ENCODE data around the gene RTL5. TPM values are rescaled to one million over a fixed set of nuclear protein-coding genes. Genes with fewer than 3 reads are reported as not detected.

Gene RTL5
- polyA plus RNA-seq, 1 donor (not counting 4 experiments of a cell fraction or from before 2014, with no cell fraction given) = 0.09 TPM

- dilution Hi-C loops (cut with MboI; ENCODE audit: extremely low pct_ligation_motif_present, low sequenced_read_pairs) = no loop called here
These were observed 29.0 kb downstream of the RTL5 start for GRCh38 chrX:72102760-72103159.

DNA sequence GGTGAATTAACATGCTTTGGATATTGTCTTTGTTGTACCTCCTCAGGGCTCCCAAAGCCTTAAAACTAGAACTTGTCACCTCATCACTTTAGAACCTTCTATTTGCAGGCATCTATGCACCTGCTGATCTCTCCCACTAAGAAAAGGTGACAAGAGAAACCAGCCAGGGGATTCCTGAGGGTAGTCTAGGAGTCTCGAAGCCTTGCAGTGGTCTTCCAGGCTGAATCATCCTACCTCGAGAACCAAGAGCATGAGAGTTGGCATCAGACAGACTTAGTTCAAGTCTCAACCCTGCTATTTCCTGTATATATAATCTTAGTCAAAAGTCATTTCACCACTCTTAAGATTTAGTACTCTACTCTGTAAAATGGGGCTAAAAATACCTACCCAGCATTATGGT is 29.6 kb downstream of the RTL5 start:
- H3K27me3 ChIP-seq (ENCODE audit: control insufficient read depth, extremely low read depth, insufficient read depth, low read length) = peaks cover 9% of the 10 kb centered on the region
- no peak overlapping the region for H3K4me3 ChIP-seq (ENCODE audit: control insufficient read depth in 2 of 3, extremely low read depth in 1 of 3, insufficient read depth in 2 of 3, low read depth in 1 of 3, low read length in 3 of 3)
- no peak overlapping the region for H2AFZ ChIP-seq (ENCODE audit: control insufficient read depth, low read length)
- DNase-seq (ENCODE audit: low read depth, low spot score) (no peak), FAIRE-seq (no peak)
- no peak overlapping the region for H3K4me2 ChIP-seq (ENCODE audit: control insufficient read depth, extremely low read depth, insufficient read depth, low read depth, low read length)
- H3K9ac ChIP-seq (ENCODE audit: control insufficient read depth, extremely low read depth, insufficient read depth, low read length) = no peak overlapping the region
- TF ChIP-seq, protein P1, sequence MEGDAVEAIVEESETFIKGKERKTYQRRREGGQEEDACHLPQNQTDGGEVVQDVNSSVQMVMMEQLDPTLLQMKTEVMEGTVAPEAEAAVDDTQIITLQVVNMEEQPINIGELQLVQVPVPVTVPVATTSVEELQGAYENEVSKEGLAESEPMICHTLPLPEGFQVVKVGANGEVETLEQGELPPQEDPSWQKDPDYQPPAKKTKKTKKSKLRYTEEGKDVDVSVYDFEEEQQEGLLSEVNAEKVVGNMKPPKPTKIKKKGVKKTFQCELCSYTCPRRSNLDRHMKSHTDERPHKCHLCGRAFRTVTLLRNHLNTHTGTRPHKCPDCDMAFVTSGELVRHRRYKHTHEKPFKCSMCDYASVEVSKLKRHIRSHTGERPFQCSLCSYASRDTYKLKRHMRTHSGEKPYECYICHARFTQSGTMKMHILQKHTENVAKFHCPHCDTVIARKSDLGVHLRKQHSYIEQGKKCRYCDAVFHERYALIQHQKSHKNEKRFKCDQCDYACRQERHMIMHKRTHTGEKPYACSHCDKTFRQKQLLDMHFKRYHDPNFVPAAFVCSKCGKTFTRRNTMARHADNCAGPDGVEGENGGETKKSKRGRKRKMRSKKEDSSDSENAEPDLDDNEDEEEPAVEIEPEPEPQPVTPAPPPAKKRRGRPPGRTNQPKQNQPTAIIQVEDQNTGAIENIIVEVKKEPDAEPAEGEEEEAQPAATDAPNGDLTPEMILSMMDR (optimal IDR thresholded peaks at IDR 0.05 in 1 of 3, IDR thresholded peaks at IDR 0.05 in 1 of 3, conservative IDR thresholded peaks at IDR 0.05 in 1 of 3; ENCODE audit: extremely low read depth in 1 of 3, insufficient read depth in 2 of 3, low read length in 3 of 3) = no peak
- no peak for TF ChIP-seq EZH2 (IDR thresholded peaks at IDR 0.05; ENCODE audit: low read length)
- no peak overlapping the region for H3K27ac ChIP-seq (ENCODE audit: control insufficient read depth, insufficient read depth, low read length)
- no peaks in the 10 kb centered on the region for H3K36me3 ChIP-seq (ENCODE audit: control insufficient read depth in 2 of 2, extremely low read depth in 1 of 2, insufficient read depth in 2 of 2, low read length in 2 of 2)
- H3K9me1 ChIP-seq (ENCODE audit: control insufficient read depth, extremely low read depth, insufficient read depth, low read length) = no peaks in the 10 kb centered on the region
- H4K20me1 ChIP-seq (ENCODE audit: control insufficient read depth, extremely low read depth, insufficient read depth, low read length) = no peaks in the 10 kb centered on the region
- dilution Hi-C loops (cut with MboI; ENCODE audit: extremely low pct_ligation_motif_present, low sequenced_read_pairs) = no loop called here
- H3K9me3 ChIP-seq (ENCODE audit: control insufficient read depth, low read depth, low read length) = no peaks in the 10 kb centered on the region
- no peaks in the 10 kb centered on the region for H3K4me1 ChIP-seq (ENCODE audit: control insufficient read depth, extremely low read depth, insufficient read depth, low read length)
- H3K79me2 ChIP-seq (ENCODE audit: control insufficient read depth, insufficient read depth, low read length) = no peaks in the 10 kb centered on the region

More at GRCh38 chrX:72102760-72103159, 29.0 kb downstream of the RTL5 start:
- H3K9me3 ChIP-seq (ENCODE audit: control insufficient read depth, low read depth, low read length) = no peaks in the 10 kb centered on the region
- no peaks in the 10 kb centered on the region for H3K4me1 ChIP-seq (ENCODE audit: control insufficient read depth, extremely low read depth, insufficient read depth, low read length)
- no peaks in the 10 kb centered on the region for H3K9me1 ChIP-seq (ENCODE audit: control insufficient read depth, extremely low read depth, insufficient read depth, low read length)
- H4K20me1 ChIP-seq (ENCODE audit: control insufficient read depth, extremely low read depth, insufficient read depth, low read length) = no peaks in the 10 kb centered on the region
- TF ChIP-seq, protein P1 (optimal IDR thresholded peaks at IDR 0.05 in 1 of 3, IDR thresholded peaks at IDR 0.05 in 1 of 3, conservative IDR thresholded peaks at IDR 0.05 in 1 of 3; ENCODE audit: extremely low read depth in 1 of 3, insufficient read depth in 2 of 3, low read length in 3 of 3) = no peak
- TF ChIP-seq EZH2 (IDR thresholded peaks at IDR 0.05; ENCODE audit: low read length) = no peak
- no peaks in the 10 kb centered on the region for H3K79me2 ChIP-seq (ENCODE audit: control insufficient read depth, insufficient read depth, low read length)
- no peak for DNase-seq (ENCODE audit: low read depth, low spot score)
- no peak for FAIRE-seq
- H3K4me3 ChIP-seq (ENCODE audit: control insufficient read depth in 2 of 3, extremely low read depth in 1 of 3, insufficient read depth in 2 of 3, low read depth in 1 of 3, low read length in 3 of 3) = no peak overlapping the region
- no peak overlapping the region for H3K4me2 ChIP-seq (ENCODE audit: control insufficient read depth, extremely low read depth, insufficient read depth, low read depth, low read length)
- H3K9ac ChIP-seq (ENCODE audit: control insufficient read depth, extremely low read depth, insufficient read depth, low read length) = no peak overlapping the region
- no peaks in the 10 kb centered on the region for H3K36me3 ChIP-seq (ENCODE audit: control insufficient read depth in 2 of 2, extremely low read depth in 1 of 2, insufficient read depth in 2 of 2, low read length in 2 of 2)
- H3K27ac ChIP-seq (ENCODE audit: control insufficient read depth, insufficient read depth, low read length) = no peak overlapping the region
- peaks cover 10% of the 10 kb centered on the region for H3K27me3 ChIP-seq (ENCODE audit: control insufficient read depth, extremely low read depth, insufficient read depth, low read length)
- H2AFZ ChIP-seq (ENCODE audit: control insufficient read depth, low read length) = no peak overlapping the region
